HG02678 (cell line): ENCODE results near the gene CCND1.

ENCODE experiments used
- ATAC-seq: cut with Tn5 transposase; IDR thresholded peaks from one replicate; pipeline ENCODE4 v1.9.1; 2021; ENCODE audit warnings: mild to moderate bottlenecking, moderate library complexity; ENCODE audit not compliant: unreplicated experiment

Gene CCND1

DNA sequence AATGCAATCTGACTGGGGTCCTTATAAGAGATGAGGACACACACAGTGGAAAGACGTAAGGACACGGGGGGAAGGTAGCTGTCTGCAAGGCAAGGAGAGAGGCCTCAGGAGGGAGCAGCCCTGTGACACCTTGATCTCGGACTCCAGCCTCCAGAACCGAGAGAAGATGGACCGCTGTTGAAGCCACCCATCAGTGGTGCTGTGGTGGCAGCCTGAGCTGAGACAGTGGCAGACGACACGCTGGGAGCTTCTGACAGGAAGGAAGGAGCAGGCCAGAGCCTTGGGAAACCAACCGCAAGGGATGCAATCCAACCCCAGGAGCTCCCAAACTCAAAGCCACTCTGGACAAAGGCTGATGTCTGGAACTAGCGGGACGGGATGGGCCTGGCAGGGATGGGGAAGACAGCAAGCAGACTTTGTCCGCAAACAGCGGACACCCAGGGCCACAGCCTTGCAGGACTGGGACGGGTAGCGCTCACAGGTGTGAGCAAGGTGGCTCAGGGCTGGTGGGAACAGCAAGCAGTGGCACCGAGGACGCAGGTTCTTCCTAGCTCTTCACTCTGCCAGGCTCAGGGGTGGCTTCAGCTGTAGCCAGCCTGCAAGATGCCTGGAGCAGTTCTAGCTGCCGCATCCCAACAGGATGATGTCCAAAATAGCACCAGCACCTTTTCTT is 23.3 kb downstream of the CCND1 start:
- no peak for ATAC-seq

GRCh38 chr11:69664901-69665300 is 23.9 kb downstream of the CCND1 start:
- no peak for ATAC-seq

GRCh38 chr11:69665669-69666068 is 24.7 kb downstream of the CCND1 start:
- ATAC-seq, result no peak

- no peak for ATAC-seq
These were observed 25.3 kb downstream of the CCND1 start for GRCh38 chr11:69666261-69666660.

GRCh38 chr11:69666752-69667536 is 26.0 kb downstream of the CCND1 start:
- no peak for ATAC-seq

DNA sequence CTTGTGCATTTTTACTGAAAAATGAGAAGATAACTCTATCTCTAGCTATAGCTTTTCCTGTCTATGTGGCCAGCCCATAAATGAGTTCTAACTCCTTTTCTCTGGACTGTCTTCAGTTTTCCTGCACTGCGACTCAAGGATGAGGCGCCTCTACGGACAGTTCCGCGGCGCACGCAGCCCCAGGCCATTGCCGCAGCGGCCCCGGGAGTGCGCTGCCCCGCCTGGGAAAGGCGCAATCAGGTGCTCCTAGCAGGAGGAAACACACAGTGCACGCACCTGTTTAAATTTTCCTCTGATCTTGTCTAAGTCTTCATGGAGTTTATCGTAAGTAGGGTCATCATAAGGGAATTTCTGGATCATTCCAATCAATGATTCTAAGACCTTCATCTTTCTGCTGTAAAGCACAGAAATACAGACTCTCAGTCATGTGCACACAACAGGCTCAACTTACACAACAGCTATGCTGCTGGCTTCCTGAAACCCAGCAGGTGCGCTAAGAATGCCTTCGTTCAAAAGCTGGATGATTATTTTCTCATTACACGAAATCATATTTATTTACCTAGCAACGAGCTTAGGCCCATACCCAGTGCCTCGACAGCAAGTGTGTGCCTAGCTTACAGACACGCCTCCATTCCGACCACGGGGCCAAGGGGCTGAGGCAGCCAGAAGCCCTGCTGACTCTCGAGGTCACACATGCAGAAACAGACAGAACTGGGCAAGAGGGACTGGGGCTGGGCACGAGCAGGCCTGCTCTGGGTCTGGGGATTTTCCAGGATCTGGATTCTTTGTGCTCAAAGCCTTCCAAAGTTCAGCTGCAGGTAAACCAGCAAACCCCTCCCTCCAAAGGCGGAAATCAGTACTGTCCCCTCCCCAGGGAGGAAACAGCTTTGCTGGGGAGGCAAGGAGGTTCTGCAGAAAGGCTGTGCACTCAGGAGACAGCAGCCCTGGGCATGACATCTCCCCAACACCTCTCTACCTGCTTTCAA is 27.0 kb downstream of the CCND1 start:
- no peak for ATAC-seq

DNA sequence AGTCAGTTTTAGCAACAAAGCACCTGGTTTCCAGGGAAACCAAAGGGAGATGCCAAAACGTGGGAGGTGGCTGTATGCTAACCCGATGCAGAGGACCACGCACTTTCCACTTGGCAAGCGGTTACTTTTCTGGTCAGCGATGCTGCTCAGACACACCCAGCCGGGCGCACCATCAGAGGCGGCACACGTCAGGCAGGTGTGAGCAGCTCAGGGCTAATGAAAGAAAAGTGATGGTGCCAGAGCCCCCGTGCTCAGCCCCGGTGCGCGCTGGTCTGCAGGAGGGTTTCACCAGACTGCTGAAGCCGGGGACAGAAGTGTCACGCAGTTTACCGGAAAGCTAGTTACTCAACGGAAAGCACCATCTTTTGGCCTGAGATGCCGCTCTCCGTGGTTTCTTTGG is 28.5 kb downstream of the CCND1 start:
- no peak for ATAC-seq

GRCh38 chr11:69670158-69670845 is 29.3 kb downstream of the CCND1 start:
- no peak for ATAC-seq

- no peak for ATAC-seq
These were observed 30.9 kb downstream of the CCND1 start for GRCh38 chr11:69671734-69672465.

DNA sequence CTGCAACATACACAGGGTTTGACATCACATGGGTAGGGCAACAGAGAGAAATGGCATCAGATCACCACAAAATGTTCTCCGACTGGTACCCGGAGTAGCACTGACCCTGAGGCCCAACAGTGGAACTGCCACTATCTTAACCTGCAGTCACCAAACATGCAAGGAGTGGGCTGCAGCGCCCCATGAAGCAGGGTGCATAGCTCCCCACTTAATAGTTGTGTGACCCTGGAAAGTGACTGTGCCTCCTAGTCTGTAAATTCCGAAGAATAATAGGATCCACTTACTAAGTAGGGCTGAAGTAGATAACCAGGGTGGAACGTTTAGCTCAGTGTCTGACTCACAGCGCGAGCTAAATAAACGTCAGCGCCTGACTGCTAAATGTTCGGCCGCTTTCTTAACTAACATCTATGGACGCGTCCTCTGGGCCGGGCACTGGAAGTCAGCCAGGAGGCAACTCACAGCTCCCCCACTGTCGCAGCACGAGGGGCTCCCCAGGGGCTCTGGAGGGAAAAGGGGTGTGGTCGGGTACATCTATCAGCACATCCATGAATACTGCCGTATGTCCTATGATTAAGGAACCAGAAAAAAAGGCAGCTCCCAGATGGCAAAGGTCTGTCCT is 33.4 kb downstream of the CCND1 start:
- no peak for ATAC-seq

GRCh38 chr11:69674886-69675714 is 34.1 kb downstream of the CCND1 start, which contains the start of gene LTO1:
LTO1 (minus strand) TSS chr11:69675353; CDS start chr11:69675239, 114 bp downstream.
- ATAC-seq, result peak; percentile 93

DNA sequence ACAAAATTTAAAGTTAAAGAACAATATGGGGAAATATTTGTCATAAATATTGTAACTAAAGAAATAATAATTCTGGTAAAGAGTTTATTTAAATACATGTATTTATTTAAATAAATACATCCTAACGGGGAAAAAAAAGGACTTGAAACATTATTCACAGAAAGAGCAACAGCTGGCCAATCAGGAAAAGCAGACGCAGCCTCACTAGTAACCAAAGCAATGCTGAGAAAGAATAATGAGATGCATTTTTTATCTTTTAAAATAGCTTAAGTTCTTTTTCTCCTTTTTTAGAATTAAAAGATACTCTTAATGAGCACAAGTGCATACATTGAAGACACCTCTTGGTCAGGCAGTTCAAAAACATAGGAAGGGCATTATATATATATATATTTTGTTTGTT is 36.8 kb downstream of the CCND1 start:
- ATAC-seq, result no peak

GRCh38 chr11:69680688-69681087 is 39.7 kb downstream of the CCND1 start:
- ATAC-seq, result no peak

GRCh38 chr11:69682221-69682620 is 41.3 kb downstream of the CCND1 start:
- ATAC-seq, result no peak

- no peak for ATAC-seq
These were observed 41.8 kb downstream of the CCND1 start for GRCh38 chr11:69682681-69683326.

GRCh38 chr11:69683764-69684333 is 42.9 kb downstream of the CCND1 start:
- no peak for ATAC-seq

GRCh38 chr11:69684651-69685050 is 43.7 kb downstream of the CCND1 start:
- ATAC-seq, result no peak

DNA sequence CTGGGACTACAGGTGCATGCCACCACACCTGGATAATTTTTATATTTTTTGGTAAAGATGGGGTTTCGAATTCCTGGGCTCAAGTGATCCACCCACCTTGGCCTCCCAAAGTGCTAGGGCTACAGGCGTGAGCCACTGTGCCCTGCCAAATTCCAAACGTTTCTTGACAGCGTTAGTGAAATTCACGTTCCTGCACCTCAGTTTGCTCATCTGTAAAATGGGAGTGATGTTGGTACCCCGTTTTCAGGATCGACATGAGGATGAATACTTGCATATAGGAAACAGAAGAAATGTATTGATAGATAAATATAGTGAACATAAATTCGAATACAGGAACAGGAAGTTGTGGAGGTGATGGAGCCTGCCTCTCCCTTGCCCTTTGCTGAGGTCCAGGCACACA is 44.4 kb downstream of the CCND1 start:
- no peak for ATAC-seq
